D721Med (cell line): Measurements from ENCODE around the gene DNAJC4.

ENCODE experiments used
- DNase-seq: peaks from one replicate; pipeline ENCODE4 v3.0.0; 2011; ENCODE audit warnings: low spot score; ENCODE audit not compliant: insufficient read length
- FAIRE-seq: peaks from 2 replicates; lab custom pipeline; 2011; peaks lifted over from hg19 to GRCh38; lab: Jason Lieb, UNC
- CTCF ChIP-seq: IDR thresholded peaks from 2 replicates; pipeline ENCODE4 v1.5.1; 2012; ENCODE audit warnings: mild to moderate bottlenecking, control low read depth; ENCODE audit not compliant: insufficient read depth; ENCODE audit errors: missing control alignments

The DNAJC4 gene

GRCh38 chr11:64209563-64209843 is 20.8 kb upstream of the DNAJC4 start:
- DNase-seq (no peak), FAIRE-seq (no peak)
- TF ChIP-seq CTCF, result no peak

- no peak for TF ChIP-seq CTCF
- DNase-seq (no peak), FAIRE-seq (no peak)
Measured at GRCh38 chr11:64210301-64211020, 19.9 kb upstream of the DNAJC4 start.

- no peak for TF ChIP-seq CTCF
- no peak for FAIRE-seq
- no peak for DNase-seq
Measured at GRCh38 chr11:64211181-64211872, 19.0 kb upstream of the DNAJC4 start.

- DNase-seq (no peak), FAIRE-seq (no peak)
- TF ChIP-seq CTCF, result peak; percentile 10
Measured at GRCh38 chr11:64216879-64217278, 13.5 kb upstream of the DNAJC4 start.

GRCh38 chr11:64218628-64219353 is 11.6 kb upstream of the DNAJC4 start:
- TF ChIP-seq CTCF, result no peak
- no peak for DNase-seq
- no peak for FAIRE-seq

- no peak for TF ChIP-seq CTCF
- FAIRE-seq, result no peak
- DNase-seq, result no peak
Measured at GRCh38 chr11:64219354-64219684, 11.0 kb upstream of the DNAJC4 start.

- FAIRE-seq, result no peak
Measured at GRCh38 chr11:64219755-64220154, 10.6 kb upstream of the DNAJC4 start.

More at GRCh38 chr11:64219755-64220154, 10.6 kb upstream of the DNAJC4 start:
- no peak for DNase-seq
- no peak for TF ChIP-seq CTCF
